T-cell (primary cell): Measurements from ENCODE around the gene ERCC5. TPM values are rescaled to one million over a fixed set of nuclear protein-coding genes. Genes with fewer than 3 reads are reported as not detected.

Experiments
- ATAC-seq, 4 experiments: fragments of 200-7000 bp in 3 of 4; fragments of 150-1000 bp in 1 of 4; cut with Tn5 transposase; replicated peaks in 1 of 4; 1 replicate in 3 of 4; 2 replicates in 1 of 4; pipeline ENCODE4 v1.10.0; 2021; ENCODE audit warnings: moderate library complexity in 3 of 4, mild to moderate bottlenecking in 2 of 4, moderate number of reproducible peaks in 1 of 4
- CTCF ChIA-PET, 2 donors: fragments of 300-600 bp; sonication (Branson Sonifier 250); formaldehyde crosslinking; loops; one replicate each; lab custom pipeline; 2022; ENCODE audit warnings: antibody characterized with exemption in 2 of 2; lab: Charles Lee
- POLR2A ChIA-PET, 2 donors: fragments of 300-600 bp; sonication (Branson Sonifier 250); formaldehyde crosslinking; loops; one replicate each; lab custom pipeline; 2022; ENCODE audit warnings: antibody characterized with exemption in 2 of 2; lab: Charles Lee
- DNase-seq, 35 experiments: peaks; one replicate each; pipeline versions ENCODE4 v3.0.0 to v3.0.0-alpha.2; 2013 to 2023
- H3K27ac ChIP-seq: one replicate; pipeline ENCODE4 v1.5.1; 2013; ENCODE audit warnings: low read length
- H3K27me3 ChIP-seq, 2 experiments: replicated peaks in 1 of 2; 1 replicate in 1 of 2; 2 replicates in 1 of 2; pipeline versions ENCODE4 v1.6.1 to v1.7.0; 2013; ENCODE audit warnings: low read length in 1 of 2, mixed read lengths in 1 of 2; ENCODE audit not compliant: control insufficient read depth in 2 of 2, insufficient read depth in 2 of 2; ENCODE audit errors: extremely low read depth in 1 of 2
- H3K36me3 ChIP-seq, 2 donors: 1 replicate in 1 of 2; 2 replicates in 1 of 2; pipeline versions ENCODE4 v1.6.1 to v1.7.0; 2013; ENCODE audit warnings: low read length in 1 of 2; ENCODE audit not compliant: control insufficient read depth in 2 of 2, insufficient read depth in 1 of 2; ENCODE audit errors: extremely low read depth in 1 of 2
- H3K4me1 ChIP-seq, 2 experiments: 1 replicate in 1 of 2; 2 replicates in 1 of 2; pipeline versions ENCODE4 v1.6.1 to v1.7.0; 2013; ENCODE audit warnings: low read length in 2 of 2, mixed read lengths in 1 of 2; ENCODE audit not compliant: insufficient read depth in 2 of 2, control insufficient read depth in 1 of 2; ENCODE audit errors: extremely low read depth in 1 of 2
- H3K4me3 ChIP-seq, 2 donors: 1 replicate in 1 of 2; 2 replicates in 1 of 2; pipeline versions ENCODE4 v1.5.1 to v1.7.0; 2013; ENCODE audit warnings: mild to moderate bottlenecking in 2 of 2, low read length in 1 of 2, moderate library complexity in 1 of 2; ENCODE audit not compliant: control insufficient read depth in 1 of 2; ENCODE audit errors: extremely low read depth in 1 of 2
- H3K9me3 ChIP-seq: 2 replicates; pipeline ENCODE4 v1.7.0; 2013
- H3K27ac Mint-ChIP-seq, 2 donors: one replicate each; pipeline ENCODE4 v1.8.0; 2020 to 2021; ENCODE audit warnings: mild to moderate bottlenecking in 2 of 2, mixed read lengths in 2 of 2
- H3K27me3 Mint-ChIP-seq, 2 donors: one replicate each; pipeline ENCODE4 v1.8.0; 2021 to 2022; ENCODE audit warnings: mixed read lengths in 2 of 2
- H3K36me3 Mint-ChIP-seq: one replicate; pipeline ENCODE4 v1.8.0; 2021; ENCODE audit warnings: mixed read lengths
- H3K4me1 Mint-ChIP-seq, 3 donors: one replicate each; pipeline ENCODE4 v1.8.0; 2020 to 2022; ENCODE audit warnings: mixed read lengths in 3 of 3, mild to moderate bottlenecking in 1 of 3
- H3K4me3 Mint-ChIP-seq, 3 donors: one replicate each; pipeline ENCODE4 v1.8.0; 2020 to 2022; ENCODE audit warnings: mild to moderate bottlenecking in 3 of 3, mixed read lengths in 3 of 3, moderate library complexity in 3 of 3
- H3K9me3 Mint-ChIP-seq, 3 donors: one replicate each; pipeline ENCODE4 v1.8.0; 2020 to 2022; ENCODE audit warnings: mixed read lengths in 3 of 3
- WGBS: methylation state at CpG from one replicate; pipeline ENCODE4 v1.1.5; 2013; ENCODE audit warnings: missing lambda C conversion rate; ENCODE audit not compliant: insufficient coverage; 5-methylcytosine and 5-hydroxymethylcytosine counted together
- total RNA-seq, 35 experiments: library from RNA in 6 of 35; stranded (reverse) in 6 of 35; fragments of 120-200 nt in 1 of 35; gene quantifications; one replicate each; pipeline versions ENCODE4 v1.2.1 to v1.2.4 and lab custom pipeline; 2013 to 2026

The ERCC5 gene
- total RNA-seq, 5 donors from 2014 or later (not counting 1 experiment from before 2014, with no cell fraction given): 104 to 123 (median 114) TPM

GRCh38 chr13:102879793-102880499, 34.1 kb downstream of the ERCC5 start:
- no peak for DNase-seq
- POLR2A ChIA-PET: no interaction called here
- Mint-ChIP-seq H3K4me1 (no peaks in the 10 kb centered on the region), H3K27ac (no peak overlapping the region), H3K9me3 (no peaks in the 10 kb centered on the region), H3K27me3 (no peaks in the 10 kb centered on the region), H3K36me3 (peaks cover 45% of the 10 kb centered on the region), H3K4me3 (no peak overlapping the region)
- H3K36me3 ChIP-seq: peaks cover 0 to 27% of the 10 kb centered on the region in 2 donors
- H3K4me1 ChIP-seq: no peaks in the 10 kb centered on the region
- H3K4me3 ChIP-seq: no peak overlapping the region
- no peak overlapping the region for H3K27ac ChIP-seq
- 98% methylated on average over 6 of the region's 13 CpGs for WGBS
- no peaks in the 10 kb centered on the region for H3K9me3 ChIP-seq
- CTCF ChIA-PET: interaction anchor here in 1 of 2 donors (2.0 kb wide), 1 partner anchor 10 kb away, joined by 8 read pairs; no protein-coding TSS in a partner anchor
- ATAC-seq: no peak
- H3K27me3 ChIP-seq: no peaks in the 10 kb centered on the region

GRCh38 chr13:102881819-102882686, 36.2 kb downstream of the ERCC5 start:
- H3K9me3 Mint-ChIP-seq: no peaks in the 10 kb centered on the region
- Histone ChIP-seq H3K27me3 (no peaks in the 10 kb centered on the region), H3K36me3 (peaks cover 0 to 7% of the 10 kb centered on the region in 2 donors), H3K9me3 (no peaks in the 10 kb centered on the region), H3K27ac (no peak overlapping the region), H3K4me3 (no peak overlapping the region), H3K4me1 (no peaks in the 10 kb centered on the region)
- ChIA-PET CTCF (interaction anchor here in 1 of 2 donors (0.7 kb wide), 1 partner anchor 14 kb away, joined by 3 read pairs; no protein-coding TSS in a partner anchor), POLR2A (no interaction called here)
- H3K4me1 Mint-ChIP-seq: no peaks in the 10 kb centered on the region
- no peak overlapping the region for H3K27ac Mint-ChIP-seq
- no CpG with 5 or more reads among the region's 4 CpGs for WGBS
- ATAC-seq (no peak), DNase-seq (no peak)
- H3K27me3 Mint-ChIP-seq: no peaks in the 10 kb centered on the region
- H3K4me3 Mint-ChIP-seq: no peak overlapping the region
- H3K36me3 Mint-ChIP-seq: peaks cover 25% of the 10 kb centered on the region

DNA sequence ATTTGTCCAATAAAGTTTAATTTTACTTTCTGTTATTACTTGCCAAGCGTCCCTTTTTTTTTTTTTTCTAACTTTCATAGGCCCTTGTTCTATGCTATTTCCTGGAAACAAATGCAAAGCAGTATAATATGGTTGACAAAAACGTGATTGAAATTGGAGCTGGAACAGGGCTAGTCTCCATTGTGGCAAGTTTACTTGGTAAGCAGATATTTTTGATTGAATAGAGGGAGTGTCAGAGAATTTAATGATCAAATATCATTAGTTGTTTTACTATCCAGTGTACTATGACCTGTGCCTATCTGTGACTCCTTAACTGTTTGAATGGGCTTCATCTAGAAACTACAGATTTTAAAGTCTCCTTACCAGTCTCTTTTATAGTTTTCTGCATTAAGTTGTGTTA, 46.7 kb downstream of the ERCC5 start:
- Histone ChIP-seq H3K36me3 (no peaks in the 10 kb centered on the region), H3K27me3 (no peaks in the 10 kb centered on the region), H3K27ac (no peak overlapping the region), H3K4me1 (no peaks in the 10 kb centered on the region), H3K9me3 (no peaks in the 10 kb centered on the region), H3K4me3 (no peak overlapping the region)
- Mint-ChIP-seq H3K4me1 (no peaks in the 10 kb centered on the region), H3K36me3 (no peaks in the 10 kb centered on the region), H3K27me3 (no peaks in the 10 kb centered on the region), H3K27ac (no peak overlapping the region), H3K4me3 (no peak overlapping the region), H3K9me3 (no peaks in the 10 kb centered on the region)
- DNase-seq: no peak
- ChIA-PET POLR2A (interaction anchor here in 1 of 2 donors (1.6 kb wide), 1 partner anchor 21 kb away, joined by 3 read pairs; no protein-coding TSS in a partner anchor), CTCF (interaction anchor here in 1 of 2 donors (0.6 kb wide), 1 partner anchor 451 kb away, joined by 14 read pairs; no protein-coding TSS in a partner anchor)
- ATAC-seq: no peak
- no CpG with 5 or more reads among the region's 2 CpGs for WGBS

DNA sequence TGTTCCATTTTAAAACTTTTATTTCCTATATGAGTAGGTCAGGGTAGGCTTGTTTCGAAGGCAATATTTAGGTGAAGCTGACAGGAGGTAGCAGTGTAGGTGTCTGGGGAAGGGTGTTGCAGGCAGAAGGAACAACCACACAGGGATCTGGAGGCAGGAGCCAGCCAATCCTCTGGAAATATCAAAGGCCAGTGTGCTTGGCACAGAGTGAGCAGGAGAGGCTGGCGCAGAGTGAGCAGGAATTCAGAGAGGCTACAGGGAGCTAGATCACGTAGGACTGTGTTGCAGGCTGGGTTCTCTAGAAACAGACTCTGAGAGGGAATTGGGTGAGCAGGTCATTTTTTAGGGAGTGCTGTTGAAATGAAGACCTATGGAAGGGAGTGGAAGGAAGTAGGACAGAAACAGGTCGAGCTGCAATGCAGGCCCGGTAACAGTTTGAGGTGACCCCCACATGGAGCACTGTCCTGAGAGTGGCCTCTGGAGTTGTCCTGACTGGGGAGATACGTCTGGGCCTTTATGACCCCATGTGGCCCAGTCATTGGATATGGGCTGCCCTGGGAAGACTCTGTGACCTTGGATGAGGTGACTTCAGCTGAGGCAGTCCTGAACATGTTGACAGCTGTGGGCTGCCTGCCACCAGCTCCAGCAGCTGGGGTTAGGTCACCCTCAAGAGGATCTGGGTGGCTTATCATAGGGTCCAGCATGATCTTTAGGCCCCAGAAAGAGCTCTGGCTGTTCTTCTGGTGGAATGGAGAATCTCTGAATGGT, 51.7 kb downstream of the ERCC5 start:
- WGBS: 90% methylated on average over 5 of the region's 6 CpGs
- ATAC-seq (no peak), DNase-seq (no peak)
- Mint-ChIP-seq H3K27ac (no peak overlapping the region), H3K9me3 (no peaks in the 10 kb centered on the region), H3K27me3 (no peaks in the 10 kb centered on the region), H3K4me3 (no peak overlapping the region), H3K36me3 (no peaks in the 10 kb centered on the region), H3K4me1 (no peaks in the 10 kb centered on the region)
- Histone ChIP-seq H3K27ac (no peak overlapping the region), H3K27me3 (no peaks in the 10 kb centered on the region), H3K4me1 (no peaks in the 10 kb centered on the region), H3K36me3 (no peaks in the 10 kb centered on the region), H3K9me3 (no peaks in the 10 kb centered on the region), H3K4me3 (no peak overlapping the region)
- POLR2A ChIA-PET: no interaction called here
- CTCF ChIA-PET: no interaction called here

- no CpG with 5 or more reads among the region's 4 CpGs for WGBS
- CTCF ChIA-PET: no interaction called here
Measured at GRCh38 chr13:102900193-102900608, 54.4 kb downstream of the ERCC5 start.

GRCh38 chr13:102901056-102901455, 55.2 kb downstream of the ERCC5 start:
- peaks cover 3 to 6% of the 10 kb centered on the region in 2 donors for H3K27me3 Mint-ChIP-seq
- POLR2A ChIA-PET: no interaction called here
- CTCF ChIA-PET: no interaction called here
- H3K27ac Mint-ChIP-seq: no peak overlapping the region
- no peaks in the 10 kb centered on the region for H3K9me3 Mint-ChIP-seq
- H3K4me1 Mint-ChIP-seq: no peaks in the 10 kb centered on the region
- H3K27ac ChIP-seq: no peak overlapping the region
- H3K4me3 Mint-ChIP-seq: no peak overlapping the region
- no peaks in the 10 kb centered on the region for H3K4me1 ChIP-seq
- H3K27me3 ChIP-seq: no peaks in the 10 kb centered on the region
- ATAC-seq: no peak
- H3K4me3 ChIP-seq: no peak overlapping the region
- no peaks in the 10 kb centered on the region for H3K36me3 ChIP-seq
- H3K9me3 ChIP-seq: no peaks in the 10 kb centered on the region
- H3K36me3 Mint-ChIP-seq: no peaks in the 10 kb centered on the region
- no peak for DNase-seq

More at GRCh38 chr13:102900193-102900608, 54.4 kb downstream of the ERCC5 start:
- Histone ChIP-seq H3K27me3 (no peaks in the 10 kb centered on the region), H3K4me1 (no peaks in the 10 kb centered on the region), H3K27ac (no peak overlapping the region), H3K4me3 (no peak overlapping the region), H3K36me3 (no peaks in the 10 kb centered on the region), H3K9me3 (no peaks in the 10 kb centered on the region)
- ATAC-seq: no peak
- peaks cover 2 to 4% of the 10 kb centered on the region in 2 donors for H3K27me3 Mint-ChIP-seq
- no peaks in the 10 kb centered on the region for H3K4me1 Mint-ChIP-seq
- no peak overlapping the region for H3K4me3 Mint-ChIP-seq
- no peaks in the 10 kb centered on the region for H3K36me3 Mint-ChIP-seq
- POLR2A ChIA-PET: no interaction called here
- H3K27ac Mint-ChIP-seq: no peak overlapping the region
- no peaks in the 10 kb centered on the region for H3K9me3 Mint-ChIP-seq
- DNase-seq: no peak
